Measurements from ENCODE around the gene FER. TPM values are rescaled to one million over a fixed set of nuclear protein-coding genes. Genes with fewer than 3 reads are reported as not detected.

The FER gene
- total and polyA plus RNA-seq, 8 donors, result 1.4 to 15.3 (median 6.2) TPM

DNA sequence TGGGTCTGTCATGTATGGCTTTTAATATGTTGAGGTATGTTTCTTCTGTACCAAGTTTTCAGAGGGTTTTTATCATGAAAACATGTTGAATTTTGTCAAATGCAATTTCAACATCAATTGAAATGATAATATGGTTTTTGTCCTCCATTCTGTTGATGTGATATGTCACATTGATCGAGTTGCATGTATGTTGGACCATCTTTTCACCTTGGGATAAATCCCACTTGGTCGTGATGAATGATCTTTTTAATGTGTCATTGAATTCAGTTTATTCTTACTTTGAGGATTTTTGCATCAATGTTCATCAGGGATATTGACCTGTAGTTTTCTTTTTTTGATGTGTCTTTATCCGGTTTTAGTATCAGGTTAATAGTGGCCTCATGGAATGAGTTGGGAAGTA, 373.5 kb downstream of the FER start:
- 89 to 92% methylated on average over 3 of the region's 3 CpGs for WGBS, 2 donors
- no peaks in the 10 kb centered on the region for H3K9me3 ChIP-seq
- TF ChIP-seq, protein P1, sequence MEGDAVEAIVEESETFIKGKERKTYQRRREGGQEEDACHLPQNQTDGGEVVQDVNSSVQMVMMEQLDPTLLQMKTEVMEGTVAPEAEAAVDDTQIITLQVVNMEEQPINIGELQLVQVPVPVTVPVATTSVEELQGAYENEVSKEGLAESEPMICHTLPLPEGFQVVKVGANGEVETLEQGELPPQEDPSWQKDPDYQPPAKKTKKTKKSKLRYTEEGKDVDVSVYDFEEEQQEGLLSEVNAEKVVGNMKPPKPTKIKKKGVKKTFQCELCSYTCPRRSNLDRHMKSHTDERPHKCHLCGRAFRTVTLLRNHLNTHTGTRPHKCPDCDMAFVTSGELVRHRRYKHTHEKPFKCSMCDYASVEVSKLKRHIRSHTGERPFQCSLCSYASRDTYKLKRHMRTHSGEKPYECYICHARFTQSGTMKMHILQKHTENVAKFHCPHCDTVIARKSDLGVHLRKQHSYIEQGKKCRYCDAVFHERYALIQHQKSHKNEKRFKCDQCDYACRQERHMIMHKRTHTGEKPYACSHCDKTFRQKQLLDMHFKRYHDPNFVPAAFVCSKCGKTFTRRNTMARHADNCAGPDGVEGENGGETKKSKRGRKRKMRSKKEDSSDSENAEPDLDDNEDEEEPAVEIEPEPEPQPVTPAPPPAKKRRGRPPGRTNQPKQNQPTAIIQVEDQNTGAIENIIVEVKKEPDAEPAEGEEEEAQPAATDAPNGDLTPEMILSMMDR (IDR thresholded peaks at IDR 0.05), result no peak
- no peak overlapping the region for H3K4me3 ChIP-seq
- intact Hi-C loops (cut with DNase I), result no loop called here
- no peak overlapping the region for H3K27ac ChIP-seq
- H3K4me1 ChIP-seq, result no peaks in the 10 kb centered on the region
- ATAC-seq (no peak), DNase-seq (no peak), FAIRE-seq (no peak)
- H3K36me3 ChIP-seq, result no peaks in the 10 kb centered on the region
- no peaks in the 10 kb centered on the region for H3K27me3 ChIP-seq

DNA sequence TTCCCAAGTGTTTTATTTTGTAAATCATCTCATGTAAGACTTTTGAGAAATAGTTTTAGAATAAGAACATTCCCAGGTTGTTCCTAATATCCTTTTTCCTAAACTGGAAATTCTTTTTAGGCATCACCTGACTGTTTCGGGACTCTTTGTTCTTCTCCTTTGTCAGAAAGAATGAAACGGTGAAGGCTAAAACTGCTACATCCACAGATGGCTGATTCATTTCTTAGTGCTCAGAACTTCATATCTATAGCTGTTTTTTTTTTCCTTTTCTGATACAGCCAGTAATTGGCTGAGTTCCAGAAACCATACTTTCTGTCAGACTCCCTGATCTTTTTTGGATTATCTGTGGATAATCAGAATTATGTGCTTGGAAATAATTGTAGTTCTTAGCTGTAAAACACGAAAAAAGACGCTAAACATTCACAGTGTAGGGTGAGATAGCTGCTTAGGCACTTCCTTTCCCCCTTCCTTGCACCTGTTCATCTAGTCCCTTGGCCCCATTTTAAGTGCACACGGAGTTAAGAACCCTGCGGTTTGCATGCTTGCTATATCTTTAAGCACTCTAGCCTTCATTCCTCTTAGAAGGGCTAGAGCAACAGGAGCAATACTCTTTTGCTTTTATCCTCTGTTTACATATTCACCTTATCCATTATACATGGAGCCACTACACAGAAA, 378.2 kb downstream of the FER start:
- no peak for DNase-seq
- Histone ChIP-seq H3K4me3 (no peak overlapping the region), H3K36me3 (no peaks in the 10 kb centered on the region), H3K4me1 (no peaks in the 10 kb centered on the region), H3K9me3 (no peaks in the 10 kb centered on the region), H3K27ac (no peak overlapping the region), H3K27me3 (no peaks in the 10 kb centered on the region)
- no peak for ATAC-seq
- TF ChIP-seq, protein P1 (IDR thresholded peaks at IDR 0.05), result no peak
- FAIRE-seq, result no peak
- intact Hi-C loops (cut with DNase I), result no loop called here
- 90 to 94% methylated on average over 6 of the region's 6 CpGs for WGBS, 2 donors

DNA sequence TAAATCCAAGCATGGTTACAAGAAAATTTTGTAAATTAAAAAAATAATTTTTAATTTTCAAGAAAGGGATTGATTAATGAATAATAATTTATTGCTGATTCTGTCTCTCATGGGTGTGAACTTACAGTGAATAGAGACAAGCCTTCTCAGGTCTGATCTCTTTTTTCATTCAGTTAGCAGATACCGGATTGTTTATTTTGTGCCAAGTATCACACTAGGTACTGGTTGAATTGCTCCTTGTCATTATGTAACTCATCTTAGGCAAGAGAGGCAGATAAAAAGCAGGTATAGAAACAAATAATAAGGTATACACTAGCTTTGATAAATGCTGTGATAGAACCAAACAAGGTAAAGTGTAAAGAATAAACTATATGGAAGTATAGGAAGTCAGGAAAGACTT, 378.8 kb downstream of the FER start:
- intact Hi-C loops (cut with DNase I), result no loop called here
- 70 to 73% methylated on average over 1 of the region's 1 CpG for WGBS, 2 donors
- FAIRE-seq, result no peak
- no peaks in the 10 kb centered on the region for H3K36me3 ChIP-seq
- no peaks in the 10 kb centered on the region for H3K4me1 ChIP-seq
- H3K9me3 ChIP-seq, result no peaks in the 10 kb centered on the region
- H3K27ac ChIP-seq, result no peak overlapping the region
- no peak for ATAC-seq
- TF ChIP-seq, protein P1 (IDR thresholded peaks at IDR 0.05), result no peak
- DNase-seq, result no peak
- no peaks in the 10 kb centered on the region for H3K27me3 ChIP-seq
- no peak overlapping the region for H3K4me3 ChIP-seq

DNA sequence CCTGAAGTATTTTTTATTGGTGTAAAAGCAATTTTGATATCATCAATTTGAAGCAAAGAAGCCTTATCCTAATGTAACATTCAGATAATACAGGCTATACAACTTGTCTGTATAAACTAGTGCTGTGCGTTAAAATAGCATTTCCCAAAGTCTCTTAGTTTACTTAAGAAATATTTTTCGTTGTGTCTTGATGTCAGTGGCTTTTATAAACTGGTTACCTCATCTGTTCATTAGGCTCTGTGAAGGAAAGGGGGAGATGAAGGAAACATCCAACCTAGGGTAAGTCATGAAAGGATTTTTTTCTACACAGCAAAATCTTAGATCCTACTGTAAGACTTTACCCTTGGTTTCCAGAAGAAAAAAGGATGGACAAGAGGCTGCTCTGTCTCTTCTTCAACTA, 389.2 kb downstream of the FER start:
- Histone ChIP-seq H3K36me3 (no peaks in the 10 kb centered on the region), H3K4me3 (no peak overlapping the region), H3K9me3 (no peaks in the 10 kb centered on the region), H3K4me1 (peaks cover 0 to 14% (median 11%) of the 10 kb centered on the region in 3 donors), H3K27ac (no peak overlapping the region), H3K27me3 (no peaks in the 10 kb centered on the region)
- intact Hi-C loops (cut with DNase I), result no loop called here
- DNase-seq (no peak), ATAC-seq (no peak), FAIRE-seq (no peak)
- 86 to 91% methylated on average over 2 of the region's 2 CpGs for WGBS, 2 donors
- TF ChIP-seq, protein P1 (IDR thresholded peaks at IDR 0.05), result no peak

Data from pancreas (tissue), 10 donors.